Neural progenitor cell (in vitro differentiated cells): ENCODE measurements around the gene ELF1. TPM values are rescaled to one million over a fixed set of nuclear protein-coding genes. Genes with fewer than 3 reads are reported as not detected.

Experiments
- DNase-seq: peaks from one replicate; pipeline ENCODE4 v3.0.0-alpha.2; 2016; ENCODE audit warnings: low spot score
- H2AFZ ChIP-seq: fragments of 200-600 bp; sonication (generic); replicated peaks from 2 replicates; pipeline ENCODE4 v1.6.1; 2016; ENCODE audit warnings: antibody characterized with exemption
- H3F3A ChIP-seq: fragments of 200-600 bp; sonication (generic); 2 replicates; pipeline ENCODE4 v1.6.1; 2016; ENCODE audit warnings: antibody characterized with exemption, low read depth
- H3K27ac ChIP-seq: fragments of 200-600 bp; sonication (generic); 2 replicates; pipeline ENCODE4 v1.5.1; 2016; ENCODE audit warnings: mild to moderate bottlenecking
- H3K27me3 ChIP-seq: fragments of 200-600 bp; sonication (generic); 2 replicates; pipeline ENCODE4 v1.6.1; 2016; ENCODE audit warnings: mild to moderate bottlenecking, moderate library complexity
- H3K36me3 ChIP-seq: fragments of 200-600 bp; sonication (generic); 2 replicates; pipeline ENCODE4 v1.5.1; 2016
- H3K4me1 ChIP-seq: fragments of 200-600 bp; sonication (generic); 2 replicates; pipeline ENCODE4 v1.6.1; 2016; ENCODE audit warnings: mixed run types
- H3K4me2 ChIP-seq: fragments of 200-600 bp; sonication (generic); 2 replicates; pipeline ENCODE4 v1.6.1; 2016
- H3K4me3 ChIP-seq: fragments of 200-600 bp; sonication (generic); 2 replicates; pipeline ENCODE4 v1.5.1; 2016
- H3K79me2 ChIP-seq: fragments of 200-600 bp; sonication (generic); 2 replicates; pipeline ENCODE4 v1.6.1; 2016; ENCODE audit warnings: low read depth
- H3K9ac ChIP-seq: fragments of 200-600 bp; sonication (generic); 2 replicates; pipeline ENCODE4 v1.6.1; 2016
- H3K9me3 ChIP-seq: fragments of 200-600 bp; sonication (generic); 2 replicates; pipeline ENCODE4 v1.5.1; 2016; ENCODE audit warnings: low read depth
- H4K20me1 ChIP-seq: fragments of 200-600 bp; sonication (generic); 2 replicates; pipeline ENCODE4 v1.6.1; 2016; ENCODE audit warnings: low read depth
- H3K27ac Mint-ChIP-seq: 3 replicates; pipeline ENCODE4 v1.8.0; 2021; ENCODE audit warnings: mixed read lengths
- H3K27me3 Mint-ChIP-seq: 2 replicates; pipeline ENCODE4 v1.8.0; 2022; ENCODE audit warnings: low read depth, mild to moderate bottlenecking, inconsistent platforms, moderate library complexity, mixed read lengths; ENCODE audit not compliant: insufficient read depth
- H3K36me3 Mint-ChIP-seq: 3 replicates; pipeline ENCODE4 v1.8.0; 2021; ENCODE audit warnings: mixed read lengths
- H3K4me1 Mint-ChIP-seq: 3 replicates; pipeline ENCODE4 v1.8.0; 2021; ENCODE audit warnings: mixed read lengths
- H3K4me3 Mint-ChIP-seq: 3 replicates; pipeline ENCODE4 v1.8.0; 2021; ENCODE audit warnings: mild to moderate bottlenecking, moderate library complexity, mixed read lengths
- H3K9me3 Mint-ChIP-seq: 3 replicates; pipeline ENCODE4 v1.8.0; 2020; ENCODE audit warnings: mixed read lengths
- EZH2 ChIP-seq: fragments of 200-600 bp; sonication (generic); IDR thresholded peaks from 2 replicates; pipeline ENCODE4 v1.6.1; 2017; ENCODE audit warnings: antibody characterized with exemption, mild to moderate bottlenecking, moderate library complexity
- EZH2phosphoT487 ChIP-seq: fragments of 200-600 bp; sonication (generic); IDR thresholded peaks from 2 replicates; pipeline ENCODE4 v1.6.1; 2017; ENCODE audit warnings: antibody characterized with exemption
- total RNA-seq: library from RNA; depleted of rRNA; stranded (reverse); fragments of >200 nt; gene quantifications from 2 replicates; pipeline ENCODE4 v1.2.3, GENCODE V29; 2015; ENCODE audit warnings: low replicate concordance
- TF ChIP-seq, protein P1 (sequence below): fragments of 200-600 bp; sonication (generic); IDR thresholded peaks from 2 replicates; pipeline ENCODE4 v1.5.1; 2017; ENCODE audit warnings: antibody characterized with exemption, mild to moderate bottlenecking

The ELF1 gene
- total RNA-seq, 1 donor from 2014 or later: 9.3 TPM

DNA sequence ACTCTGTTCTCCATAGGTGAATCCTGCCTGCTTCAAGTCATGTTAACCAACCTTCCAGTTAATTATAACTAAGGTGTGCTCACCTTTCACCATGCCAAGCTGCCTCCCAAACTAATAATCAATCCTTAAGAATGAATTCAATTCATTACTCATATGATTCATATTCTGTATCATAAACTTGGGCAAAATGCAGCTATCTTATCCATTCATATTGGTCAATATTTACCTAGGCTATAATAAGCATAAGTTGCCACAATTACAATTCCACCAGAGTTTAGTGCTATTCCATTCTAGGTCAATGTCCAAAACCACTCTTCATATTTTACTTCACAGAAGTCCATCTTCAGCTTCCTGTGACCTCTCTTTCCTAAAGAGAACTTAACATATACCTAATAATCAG lies 13.4 kb downstream of the ELF1 start:
- H3K4me1 ChIP-seq: peaks cover 13% of the 10 kb centered on the region
- no peak overlapping the region for H3K4me3 ChIP-seq
- H3K9ac ChIP-seq: no peak overlapping the region
- H4K20me1 ChIP-seq: no peaks in the 10 kb centered on the region
- Mint-ChIP-seq H3K4me3 (no peak overlapping the region), H3K27ac (no peak overlapping the region), H3K9me3 (no peaks in the 10 kb centered on the region), H3K27me3 (peaks cover 2% of the 10 kb centered on the region), H3K4me1 (peaks cover 7% of the 10 kb centered on the region), H3K36me3 (no peaks in the 10 kb centered on the region)
- no peak overlapping the region for H3K4me2 ChIP-seq
- H3K36me3 ChIP-seq: no peaks in the 10 kb centered on the region
- no peaks in the 10 kb centered on the region for H3F3A ChIP-seq
- no peaks in the 10 kb centered on the region for H3K9me3 ChIP-seq
- no peak overlapping the region for H3K27ac ChIP-seq
- H3K27me3 ChIP-seq: no peaks in the 10 kb centered on the region
- H3K79me2 ChIP-seq: no peaks in the 10 kb centered on the region
- H2AFZ ChIP-seq: no peak overlapping the region
- DNase-seq: no peak
- TF ChIP-seq EZH2phosphoT487 (no peak), EZH2 (no peak)
- TF ChIP-seq, protein P1, sequence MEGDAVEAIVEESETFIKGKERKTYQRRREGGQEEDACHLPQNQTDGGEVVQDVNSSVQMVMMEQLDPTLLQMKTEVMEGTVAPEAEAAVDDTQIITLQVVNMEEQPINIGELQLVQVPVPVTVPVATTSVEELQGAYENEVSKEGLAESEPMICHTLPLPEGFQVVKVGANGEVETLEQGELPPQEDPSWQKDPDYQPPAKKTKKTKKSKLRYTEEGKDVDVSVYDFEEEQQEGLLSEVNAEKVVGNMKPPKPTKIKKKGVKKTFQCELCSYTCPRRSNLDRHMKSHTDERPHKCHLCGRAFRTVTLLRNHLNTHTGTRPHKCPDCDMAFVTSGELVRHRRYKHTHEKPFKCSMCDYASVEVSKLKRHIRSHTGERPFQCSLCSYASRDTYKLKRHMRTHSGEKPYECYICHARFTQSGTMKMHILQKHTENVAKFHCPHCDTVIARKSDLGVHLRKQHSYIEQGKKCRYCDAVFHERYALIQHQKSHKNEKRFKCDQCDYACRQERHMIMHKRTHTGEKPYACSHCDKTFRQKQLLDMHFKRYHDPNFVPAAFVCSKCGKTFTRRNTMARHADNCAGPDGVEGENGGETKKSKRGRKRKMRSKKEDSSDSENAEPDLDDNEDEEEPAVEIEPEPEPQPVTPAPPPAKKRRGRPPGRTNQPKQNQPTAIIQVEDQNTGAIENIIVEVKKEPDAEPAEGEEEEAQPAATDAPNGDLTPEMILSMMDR: no peak

DNA sequence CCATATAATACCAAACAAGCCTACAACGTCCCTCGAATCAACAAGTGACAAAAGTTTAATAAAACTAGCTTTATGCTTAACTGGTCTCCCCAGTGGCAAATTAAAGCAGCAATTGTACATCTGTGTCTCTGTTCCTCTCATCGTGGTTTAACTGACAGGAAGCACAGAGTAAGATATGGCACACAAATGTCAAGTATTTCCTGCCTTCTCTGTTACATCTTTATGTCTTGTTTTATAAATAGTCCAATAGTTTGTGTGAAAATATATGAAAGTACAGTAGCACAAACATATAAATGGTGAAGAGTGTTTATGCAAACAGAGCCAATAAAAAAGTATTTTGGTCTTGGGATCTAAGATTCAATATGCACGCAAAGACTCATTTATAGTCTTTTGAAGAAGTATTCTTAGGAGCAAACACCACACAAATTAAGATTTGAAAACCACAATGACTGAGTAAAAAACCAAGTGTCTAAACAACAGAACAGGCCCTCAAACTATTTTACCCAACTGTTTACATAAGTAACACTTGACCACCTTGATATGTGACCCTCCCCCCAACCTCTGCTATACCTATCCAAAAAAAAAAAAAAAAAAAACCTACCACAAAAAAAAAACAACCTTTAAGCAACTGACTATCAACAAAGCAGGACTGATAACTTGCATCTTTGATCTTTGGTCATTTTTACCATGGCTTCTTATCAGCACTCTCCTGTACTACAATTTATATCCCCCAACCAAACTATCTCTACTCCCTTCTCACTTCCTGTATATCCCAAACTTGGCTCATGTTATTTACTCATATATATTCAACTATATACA lies 14.0 kb downstream of the ELF1 start:
- Mint-ChIP-seq H3K4me3 (no peak overlapping the region), H3K4me1 (peaks cover 7% of the 10 kb centered on the region), H3K27ac (no peak overlapping the region), H3K9me3 (no peaks in the 10 kb centered on the region), H3K27me3 (peaks cover 2% of the 10 kb centered on the region), H3K36me3 (no peaks in the 10 kb centered on the region)
- no peaks in the 10 kb centered on the region for H3K36me3 ChIP-seq
- no peak overlapping the region for H2AFZ ChIP-seq
- no peaks in the 10 kb centered on the region for H3F3A ChIP-seq
- no peak for DNase-seq
- H3K9me3 ChIP-seq: no peaks in the 10 kb centered on the region
- no peak overlapping the region for H3K4me3 ChIP-seq
- no peaks in the 10 kb centered on the region for H4K20me1 ChIP-seq
- H3K27me3 ChIP-seq: no peaks in the 10 kb centered on the region
- H3K4me1 ChIP-seq: peaks cover 13% of the 10 kb centered on the region
- no peak overlapping the region for H3K27ac ChIP-seq
- no peak overlapping the region for H3K4me2 ChIP-seq
- H3K9ac ChIP-seq: no peak overlapping the region
- no peaks in the 10 kb centered on the region for H3K79me2 ChIP-seq
- TF ChIP-seq EZH2 (no peak), EZH2phosphoT487 (no peak)
- TF ChIP-seq, protein P1: no peak

DNA sequence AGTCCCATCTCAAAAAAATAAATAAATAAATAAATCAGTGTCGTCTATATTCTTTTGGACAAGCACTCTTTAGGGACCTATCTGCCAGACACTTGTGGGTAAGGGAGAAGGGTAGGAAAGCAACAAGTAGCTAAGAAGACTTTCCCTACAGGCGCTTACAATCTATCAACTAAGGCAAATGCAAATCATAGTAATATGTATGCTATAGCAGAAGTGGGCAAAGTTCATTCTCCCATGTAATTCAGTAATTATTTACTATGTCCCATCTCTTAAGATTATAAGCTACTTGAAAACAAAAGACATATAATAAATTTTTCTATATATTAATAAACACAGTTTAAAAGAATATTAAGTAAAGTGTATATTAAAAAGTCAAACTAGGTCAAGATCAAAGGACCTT lies 16.5 kb downstream of the ELF1 start:
- Mint-ChIP-seq H3K4me1 (peaks cover 8% of the 10 kb centered on the region), H3K9me3 (no peaks in the 10 kb centered on the region), H3K27ac (no peak overlapping the region), H3K4me3 (no peak overlapping the region), H3K36me3 (no peaks in the 10 kb centered on the region), H3K27me3 (peaks cover 2% of the 10 kb centered on the region)
- Histone ChIP-seq H3K4me2 (no peak overlapping the region), H4K20me1 (no peaks in the 10 kb centered on the region), H3K9ac (no peak overlapping the region), H3K4me3 (no peak overlapping the region), H3K36me3 (no peaks in the 10 kb centered on the region), H2AFZ (no peak overlapping the region), H3K79me2 (no peaks in the 10 kb centered on the region), H3K4me1 (peaks cover 9% of the 10 kb centered on the region), H3K9me3 (no peaks in the 10 kb centered on the region), H3K27ac (no peak overlapping the region), H3F3A (no peaks in the 10 kb centered on the region), H3K27me3 (no peaks in the 10 kb centered on the region)
- no peak for DNase-seq
- TF ChIP-seq, protein P1: no peak
- TF ChIP-seq EZH2phosphoT487 (no peak), EZH2 (no peak)
